Measurements from ENCODE around the gene C12orf56. TPM values are rescaled to one million over a fixed set of nuclear protein-coding genes. Genes with fewer than 3 reads are reported as not detected.

Gene C12orf56
- total RNA-seq, 1 experiment from 2014 or later, result not detected

DNA sequence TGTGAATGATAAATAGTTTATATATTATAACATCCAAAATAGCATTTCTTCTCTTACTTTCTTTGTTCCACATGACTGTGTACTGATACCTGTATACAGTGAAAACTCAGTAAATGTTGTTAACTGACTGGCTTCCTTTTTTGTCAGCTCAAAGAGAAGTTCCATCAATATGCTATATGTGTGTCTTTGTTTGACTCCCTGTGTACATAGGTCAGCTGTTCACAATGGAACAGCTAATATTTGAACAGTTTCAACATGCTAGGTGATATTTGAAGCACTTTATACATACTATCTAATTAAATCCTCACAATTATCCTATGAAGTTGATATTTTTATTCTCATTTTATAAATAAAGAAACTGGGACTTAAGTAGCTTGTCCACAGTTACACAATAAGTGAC lies 153.2 kb downstream of the C12orf56 start:
- no peaks in the 10 kb centered on the region for H4K20me1 ChIP-seq (ENCODE audit: insufficient read depth, low read depth, low read length)
- peaks cover 53% of the 10 kb centered on the region for H3K4me1 ChIP-seq (ENCODE audit: low read length)
- H3K27ac ChIP-seq (ENCODE audit: low read length), result no peak overlapping the region
- H2AFZ ChIP-seq (ENCODE audit: low read length), result no peak overlapping the region
- no peak for DNase-seq
- H3K9me3 ChIP-seq (ENCODE audit: low read length), result no peaks in the 10 kb centered on the region
- H3K9ac ChIP-seq (ENCODE audit: low read length), result no peak overlapping the region
- H3K36me3 ChIP-seq (ENCODE audit: insufficient read depth, low read length), result no peaks in the 10 kb centered on the region
- no peak overlapping the region for H3K4me2 ChIP-seq (ENCODE audit: low read depth, low read length, poor library complexity, severe bottlenecking)
- H3K27me3 ChIP-seq (ENCODE audit: low read length), result no peaks in the 10 kb centered on the region
- H3K79me2 ChIP-seq (ENCODE audit: low read length), result no peaks in the 10 kb centered on the region
- H3K4me3 ChIP-seq (ENCODE audit: low read length), result no peak overlapping the region
- no peaks in the 10 kb centered on the region for H3K9me2 ChIP-seq (replicated peaks; ENCODE audit: insufficient read depth, low read length)

DNA sequence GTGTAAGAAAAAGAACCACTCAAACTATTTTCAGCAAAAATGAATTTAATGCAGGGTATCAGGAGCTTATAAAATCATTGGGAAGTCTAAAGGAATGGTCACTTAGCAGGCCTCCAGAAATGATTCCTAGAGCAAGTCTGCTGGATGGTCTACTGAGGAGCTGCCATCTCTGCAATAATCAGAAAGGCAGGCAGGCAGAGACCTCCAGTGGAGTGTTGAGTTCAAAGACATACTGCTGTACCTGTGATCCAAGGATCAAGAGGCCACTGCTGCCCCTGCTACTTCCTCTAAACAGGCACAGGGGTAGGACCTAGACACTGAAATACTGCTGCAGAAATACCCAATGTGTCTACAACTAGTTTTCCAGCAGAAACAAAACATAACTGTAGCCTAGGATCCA lies 154.0 kb downstream of the C12orf56 start:
- Histone ChIP-seq H3K27ac (ENCODE audit: low read length) (no peak overlapping the region), H3K9me2 (replicated peaks; ENCODE audit: insufficient read depth, low read length) (no peaks in the 10 kb centered on the region), H3K9me3 (ENCODE audit: low read length) (no peaks in the 10 kb centered on the region), H3K27me3 (ENCODE audit: low read length) (no peaks in the 10 kb centered on the region), H4K20me1 (ENCODE audit: insufficient read depth, low read depth, low read length) (no peaks in the 10 kb centered on the region), H3K4me1 (ENCODE audit: low read length) (peaks cover 56% of the 10 kb centered on the region), H3K36me3 (ENCODE audit: insufficient read depth, low read length) (no peaks in the 10 kb centered on the region), H3K79me2 (ENCODE audit: low read length) (no peaks in the 10 kb centered on the region), H3K4me3 (ENCODE audit: low read length) (no peak overlapping the region), H2AFZ (ENCODE audit: low read length) (no peak overlapping the region), H3K4me2 (ENCODE audit: low read depth, low read length, poor library complexity, severe bottlenecking) (peak overlapping the region; percentile 11), H3K9ac (ENCODE audit: low read length) (no peak overlapping the region)
- DNase-seq, result no peak

DNA sequence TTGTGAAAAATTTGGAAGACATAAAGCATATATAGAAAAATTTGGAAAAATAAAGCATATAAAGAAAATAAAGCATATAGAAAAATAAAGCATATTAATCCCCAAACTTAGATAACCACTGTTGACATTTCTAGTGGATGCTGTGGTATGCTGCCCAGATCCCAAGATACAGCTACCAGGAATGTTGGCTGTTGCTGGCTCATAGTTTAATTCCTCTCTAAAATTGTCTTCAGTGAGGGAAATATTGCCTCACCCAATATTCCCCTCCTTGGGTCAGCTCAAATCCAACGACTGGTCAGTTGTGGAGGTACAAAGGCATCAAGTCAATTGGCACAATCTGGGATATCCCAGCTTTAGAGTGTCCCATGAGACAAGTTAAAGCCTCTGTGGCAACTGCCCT lies 158.4 kb downstream of the C12orf56 start:
- no peaks in the 10 kb centered on the region for H4K20me1 ChIP-seq (ENCODE audit: insufficient read depth, low read depth, low read length)
- no peak overlapping the region for H3K9ac ChIP-seq (ENCODE audit: low read length)
- H3K4me2 ChIP-seq (ENCODE audit: low read depth, low read length, poor library complexity, severe bottlenecking), result no peak overlapping the region
- no peak overlapping the region for H3K4me3 ChIP-seq (ENCODE audit: low read length)
- H3K79me2 ChIP-seq (ENCODE audit: low read length), result no peaks in the 10 kb centered on the region
- peaks cover 47% of the 10 kb centered on the region for H3K4me1 ChIP-seq (ENCODE audit: low read length)
- no peak overlapping the region for H3K27ac ChIP-seq (ENCODE audit: low read length)
- H2AFZ ChIP-seq (ENCODE audit: low read length), result no peak overlapping the region
- no peaks in the 10 kb centered on the region for H3K9me2 ChIP-seq (replicated peaks; ENCODE audit: insufficient read depth, low read length)
- H3K36me3 ChIP-seq (ENCODE audit: insufficient read depth, low read length), result no peaks in the 10 kb centered on the region
- no peaks in the 10 kb centered on the region for H3K9me3 ChIP-seq (ENCODE audit: low read length)
- no peak for DNase-seq
- no peaks in the 10 kb centered on the region for H3K27me3 ChIP-seq (ENCODE audit: low read length)

DNA sequence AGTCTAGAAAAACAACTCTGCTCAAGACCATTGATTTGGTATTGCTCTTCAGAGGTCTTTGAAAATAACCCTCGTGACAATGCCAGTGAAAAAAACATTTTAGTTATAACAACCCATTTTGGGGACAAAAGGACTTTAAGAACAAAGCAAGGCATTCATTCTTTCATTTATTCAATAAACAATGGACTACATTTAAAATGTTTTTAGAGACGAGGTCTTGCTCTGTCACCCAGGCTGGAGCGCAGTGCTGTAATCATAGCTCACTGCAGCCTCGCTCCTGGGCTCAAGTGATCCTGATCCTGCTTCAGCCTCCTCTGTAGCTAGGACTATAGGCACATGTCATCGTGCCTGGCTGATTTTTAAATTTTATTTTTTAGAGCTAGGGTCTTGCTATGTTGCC lies 160.8 kb downstream of the C12orf56 start:
- peaks cover 23% of the 10 kb centered on the region for H3K4me1 ChIP-seq (ENCODE audit: low read length)
- DNase-seq, result no peak
- no peaks in the 10 kb centered on the region for H3K9me2 ChIP-seq (replicated peaks; ENCODE audit: insufficient read depth, low read length)
- no peak overlapping the region for H3K4me3 ChIP-seq (ENCODE audit: low read length)
- no peaks in the 10 kb centered on the region for H4K20me1 ChIP-seq (ENCODE audit: insufficient read depth, low read depth, low read length)
- no peak overlapping the region for H3K27ac ChIP-seq (ENCODE audit: low read length)
- no peak overlapping the region for H3K4me2 ChIP-seq (ENCODE audit: low read depth, low read length, poor library complexity, severe bottlenecking)
- H3K36me3 ChIP-seq (ENCODE audit: insufficient read depth, low read length), result no peaks in the 10 kb centered on the region
- H3K9me3 ChIP-seq (ENCODE audit: low read length), result no peaks in the 10 kb centered on the region
- H3K79me2 ChIP-seq (ENCODE audit: low read length), result no peaks in the 10 kb centered on the region
- no peak overlapping the region for H3K9ac ChIP-seq (ENCODE audit: low read length)
- H2AFZ ChIP-seq (ENCODE audit: low read length), result no peak overlapping the region
- H3K27me3 ChIP-seq (ENCODE audit: low read length), result no peaks in the 10 kb centered on the region

DNA sequence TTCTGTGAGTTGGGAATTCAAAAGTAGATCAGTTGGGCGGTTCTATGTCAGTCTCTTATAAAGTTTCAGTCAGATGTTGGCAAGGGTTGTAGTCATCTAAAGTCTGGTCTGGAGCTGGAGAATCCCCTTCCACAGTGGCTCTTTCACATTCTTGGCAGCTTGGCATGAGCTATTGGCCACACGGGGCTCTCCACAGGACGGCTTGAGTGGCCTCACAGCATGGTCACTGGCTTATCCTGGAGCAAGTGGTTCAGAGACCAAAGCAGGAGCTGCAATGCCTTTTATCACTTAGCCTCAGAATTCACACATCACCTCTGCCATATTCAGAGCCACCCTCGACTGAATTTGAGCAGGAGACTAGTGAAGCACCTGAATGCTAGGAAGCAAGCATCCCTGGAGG lies 161.3 kb downstream of the C12orf56 start:
- H3K4me1 ChIP-seq (ENCODE audit: low read length), result peaks cover 21% of the 10 kb centered on the region
- no peak overlapping the region for H2AFZ ChIP-seq (ENCODE audit: low read length)
- H3K4me3 ChIP-seq (ENCODE audit: low read length), result no peak overlapping the region
- no peaks in the 10 kb centered on the region for H3K27me3 ChIP-seq (ENCODE audit: low read length)
- H3K4me2 ChIP-seq (ENCODE audit: low read depth, low read length, poor library complexity, severe bottlenecking), result no peak overlapping the region
- H3K9me3 ChIP-seq (ENCODE audit: low read length), result no peaks in the 10 kb centered on the region
- no peak overlapping the region for H3K9ac ChIP-seq (ENCODE audit: low read length)
- no peaks in the 10 kb centered on the region for H3K79me2 ChIP-seq (ENCODE audit: low read length)
- H3K9me2 ChIP-seq (replicated peaks; ENCODE audit: insufficient read depth, low read length), result no peaks in the 10 kb centered on the region
- H3K27ac ChIP-seq (ENCODE audit: low read length), result no peak overlapping the region
- no peaks in the 10 kb centered on the region for H3K36me3 ChIP-seq (ENCODE audit: insufficient read depth, low read length)
- H4K20me1 ChIP-seq (ENCODE audit: insufficient read depth, low read depth, low read length), result no peaks in the 10 kb centered on the region
- DNase-seq, result no peak

DNA sequence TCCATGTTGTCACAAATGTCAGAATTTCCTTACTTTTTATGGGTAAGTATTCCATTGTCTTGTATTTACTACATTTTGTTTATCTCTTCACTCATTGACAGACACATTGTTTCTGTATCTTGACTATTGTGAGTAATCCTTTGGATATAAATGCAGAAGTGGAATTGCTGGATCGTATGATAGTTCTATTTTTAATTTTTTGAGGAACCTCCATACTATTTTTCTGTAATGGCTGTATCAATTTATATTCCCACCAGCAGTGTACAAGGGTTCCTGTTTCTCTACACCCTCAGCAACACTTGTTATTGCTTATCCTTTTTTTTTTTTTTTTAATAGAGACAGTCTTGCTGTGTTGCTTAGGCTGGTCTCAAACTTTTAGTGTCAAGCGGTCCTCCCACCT lies 164.9 kb downstream of the C12orf56 start:
- DNase-seq, result no peak
- no peaks in the 10 kb centered on the region for H3K36me3 ChIP-seq (ENCODE audit: insufficient read depth, low read length)
- no peak overlapping the region for H2AFZ ChIP-seq (ENCODE audit: low read length)
- H3K4me3 ChIP-seq (ENCODE audit: low read length), result no peak overlapping the region
- H3K4me1 ChIP-seq (ENCODE audit: low read length), result peaks cover 28% of the 10 kb centered on the region
- no peak overlapping the region for H3K27ac ChIP-seq (ENCODE audit: low read length)
- H3K9me2 ChIP-seq (replicated peaks; ENCODE audit: insufficient read depth, low read length), result no peaks in the 10 kb centered on the region
- no peaks in the 10 kb centered on the region for H4K20me1 ChIP-seq (ENCODE audit: insufficient read depth, low read depth, low read length)
- no peaks in the 10 kb centered on the region for H3K9me3 ChIP-seq (ENCODE audit: low read length)
- no peak overlapping the region for H3K9ac ChIP-seq (ENCODE audit: low read length)
- peaks cover 13% of the 10 kb centered on the region for H3K79me2 ChIP-seq (ENCODE audit: low read length)
- no peaks in the 10 kb centered on the region for H3K27me3 ChIP-seq (ENCODE audit: low read length)
- H3K4me2 ChIP-seq (ENCODE audit: low read depth, low read length, poor library complexity, severe bottlenecking), result no peak overlapping the region

DNA sequence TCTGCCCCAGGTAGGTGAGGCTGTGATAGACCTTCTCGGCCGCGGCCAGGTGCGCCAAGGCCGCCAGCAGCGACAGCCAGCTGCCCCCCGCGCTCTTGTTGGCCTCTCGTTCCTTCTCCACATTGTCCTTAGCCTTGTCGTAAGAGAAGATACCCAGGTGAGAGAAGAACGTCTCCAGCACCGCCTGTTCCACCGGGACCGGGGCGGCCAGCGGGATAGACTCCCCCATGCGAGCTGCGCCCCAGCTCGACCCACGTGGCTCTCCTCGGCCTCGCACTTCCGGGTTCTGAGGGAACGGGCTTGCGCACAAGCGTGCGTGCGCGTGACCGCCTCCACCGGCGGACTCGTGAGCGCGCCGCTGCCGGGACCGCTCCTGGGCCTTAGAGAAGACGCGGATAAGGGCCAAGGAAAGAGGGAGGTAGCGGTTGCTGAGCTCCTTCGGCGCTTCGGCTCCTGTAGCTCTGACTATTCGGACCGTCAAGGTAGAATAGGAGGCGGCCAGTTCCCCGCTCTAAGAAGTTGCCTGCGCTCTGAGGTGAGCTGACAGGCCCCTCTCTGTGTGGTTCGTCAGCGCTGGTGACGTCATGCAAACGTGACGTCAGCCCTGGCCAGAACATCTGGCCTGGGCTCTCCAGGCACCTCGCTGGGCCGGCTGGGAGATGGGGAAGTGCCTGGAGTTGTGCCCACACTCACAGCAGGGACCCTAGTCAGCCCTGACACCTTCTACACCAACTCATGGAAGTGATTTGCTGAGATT lies 168.4 kb downstream of the C12orf56 start, which contains the start of gene KICS2:
Gene KICS2 (minus strand): TSS at position 288 of the 757 bp plus-strand sequence. CDS start 59 bp downstream, at position 229.
- DNase-seq, result peak; percentile 98
- H2AFZ ChIP-seq (ENCODE audit: low read length), result peak within 1 kb of the TSS; percentile 80
- peak within 1 kb of the TSS; percentile 83 for H3K27ac ChIP-seq (ENCODE audit: low read length)
- H3K4me3 ChIP-seq (ENCODE audit: low read length), result peak within 1 kb of the TSS; percentile 72
- H3K9ac ChIP-seq (ENCODE audit: low read length), result peak within 1 kb of the TSS; percentile 81
- no peaks in the 10 kb centered on the region for H3K27me3 ChIP-seq (ENCODE audit: low read length)
- H3K4me1 ChIP-seq (ENCODE audit: low read length), result peaks cover 50% of the 10 kb centered on the region
- H3K36me3 ChIP-seq (ENCODE audit: insufficient read depth, low read length), result no peaks in the 10 kb centered on the region
- H3K9me3 ChIP-seq (ENCODE audit: low read length), result no peaks in the 10 kb centered on the region
- H3K79me2 ChIP-seq (ENCODE audit: low read length), result peaks cover 46% of the 10 kb centered on the region
- H3K4me2 ChIP-seq (ENCODE audit: low read depth, low read length, poor library complexity, severe bottlenecking), result peak within 1 kb of the TSS; percentile 85
- no peaks in the 10 kb centered on the region for H4K20me1 ChIP-seq (ENCODE audit: insufficient read depth, low read depth, low read length)
- no peaks in the 10 kb centered on the region for H3K9me2 ChIP-seq (replicated peaks; ENCODE audit: insufficient read depth, low read length)

DNA sequence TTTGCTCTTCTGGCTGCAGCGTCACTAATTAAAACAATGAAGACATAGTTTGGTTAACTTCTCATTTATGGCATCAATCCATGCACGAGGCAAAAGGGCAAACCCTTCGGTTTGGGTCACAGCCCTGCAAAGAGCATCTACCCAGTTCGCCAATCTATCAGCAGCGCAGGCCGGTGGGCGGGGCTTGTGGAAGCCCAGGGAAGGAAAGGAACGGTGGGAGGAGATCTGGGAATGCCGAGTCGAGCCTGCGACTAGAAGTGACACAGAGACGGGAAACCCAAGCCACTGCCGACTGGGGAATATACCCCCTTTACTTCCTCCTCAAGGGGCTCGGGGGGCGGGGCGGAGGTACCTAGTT lies 168.9 kb downstream of the C12orf56 start:
- Histone ChIP-seq H3K27me3 (ENCODE audit: low read length) (no peaks in the 10 kb centered on the region), H3K79me2 (ENCODE audit: low read length) (peaks cover 49% of the 10 kb centered on the region), H3K4me2 (ENCODE audit: low read depth, low read length, poor library complexity, severe bottlenecking) (peak overlapping the region; percentile 85), H3K9me3 (ENCODE audit: low read length) (no peaks in the 10 kb centered on the region), H3K27ac (ENCODE audit: low read length) (peak overlapping the region; percentile 83), H2AFZ (ENCODE audit: low read length) (no peak overlapping the region), H3K4me1 (ENCODE audit: low read length) (peaks cover 55% of the 10 kb centered on the region), H3K9ac (ENCODE audit: low read length) (peak overlapping the region; percentile 81), H4K20me1 (ENCODE audit: insufficient read depth, low read depth, low read length) (no peaks in the 10 kb centered on the region), H3K9me2 (replicated peaks; ENCODE audit: insufficient read depth, low read length) (no peaks in the 10 kb centered on the region), H3K36me3 (ENCODE audit: insufficient read depth, low read length) (no peaks in the 10 kb centered on the region), H3K4me3 (ENCODE audit: low read length) (peak overlapping the region; percentile 72)
- peak; percentile 88 for DNase-seq
